Right cardiac atrium (tissue), 5 donors: Measurements from ENCODE around the gene SNCG. TPM values are rescaled to one million over a fixed set of nuclear protein-coding genes. Genes with fewer than 3 reads are reported as not detected.
A peak's percentile ranks its signal among the peaks of the same experiment; 100 is the strongest.
"Not testable (repeated sequence)": the region's sequence is repeated elsewhere in the genome, so short reads cannot be mapped to it uniquely, and the experiment has no call there.

Experiments used
- ATAC-seq, 2 donors: fragments of 200-7000 bp; cut with Tn5 transposase; one replicate each; pipeline versions ENCODE4 v1.8.0 to v1.9.1; 2020; ENCODE audit warnings: moderate library complexity in 2 of 2, mild to moderate bottlenecking in 1 of 2
- DNase-seq, 3 donors: peaks; one replicate each; pipeline ENCODE4 v3.0.0-alpha.2; 2020
- H3K27ac ChIP-seq: one replicate; pipeline ENCODE4 v1.5.1; 2013; ENCODE audit warnings: mild to moderate bottlenecking, low read length, control low read depth, moderate library complexity
- H3K27me3 ChIP-seq: one replicate; pipeline ENCODE4 v1.6.1; 2013; ENCODE audit not compliant: control insufficient read depth, insufficient read depth
- H3K4me1 ChIP-seq: one replicate; pipeline ENCODE4 v1.6.1; 2013; ENCODE audit warnings: low read length; ENCODE audit not compliant: control insufficient read depth, insufficient read depth
- H3K4me3 ChIP-seq: one replicate; pipeline ENCODE4 v1.5.1; 2013; ENCODE audit warnings: low read length, control low read depth
- H3K9me3 ChIP-seq: one replicate; pipeline ENCODE4 v1.6.1; 2013; ENCODE audit warnings: low read length; ENCODE audit not compliant: control insufficient read depth
- WGBS: extraction: QIAGEN DNeasy Blood & Tissue Kit; methylation state at CpG from one replicate; pipeline ENCODE4 v1.1.7; 2013; 5-methylcytosine and 5-hydroxymethylcytosine counted together
- intact Hi-C, 4 donors: fragments of 100-400 bp; cut with DNase I; formaldehyde crosslinking; loops; one replicate each; pipeline versions ENCODE4 v1.11.0 to v1.14.0; 2022 to 2023
- polyA plus RNA-seq: library from polyadenylated mRNA; stranded (reverse); fragments of 200-250 nt; gene quantifications from one replicate; pipeline ENCODE4 v1.2.3, GENCODE V29; 2013
- total RNA-seq, 4 donors: library from RNA; stranded (reverse); fragmentation: NEBNext Ultra II Directional; extraction: Animal tissue kit (Norgen Biotek cat#: 25700); gene quantifications; one replicate each; pipeline ENCODE4 v1.2.1, GENCODE V29; 2021
- donor health status: healthy with polysubstance abuse.
- donor health status: DM: no; HTN: yes; CAD: no.
- donor health status: DM: no; HTN: no; CAD: no.
- donor health status: DM: no; HTN: yes; CAD: no; lungs with severe emphysema.
- donor health status: DM: yes; HTN: yes; CAD: no.

The SNCG gene
- total and polyA plus RNA-seq, 5 donors = 10.8 to 30.2 (median 16.2) TPM

DNA sequence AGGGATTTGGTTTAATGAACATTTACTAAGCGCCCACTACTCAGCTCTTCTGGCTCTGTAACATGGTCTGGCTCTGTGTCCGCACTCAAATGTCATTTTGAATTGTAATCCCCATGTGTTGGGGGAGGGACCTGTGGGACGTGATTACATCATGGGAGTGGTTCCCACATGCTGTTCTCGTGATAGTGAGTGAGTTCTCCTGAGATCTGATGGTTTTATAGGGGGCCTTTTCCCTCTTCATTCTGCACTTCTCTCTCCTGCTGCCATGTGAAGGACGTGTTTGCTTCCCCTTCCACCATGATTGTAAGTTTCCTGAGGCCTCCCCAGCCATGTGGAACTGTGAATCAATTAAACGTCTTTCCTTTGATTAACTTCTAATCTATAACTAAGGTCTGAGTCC is 22.6 kb downstream of the SNCG start:
- H3K4me3 ChIP-seq, intact Hi-C loops, H3K9me3 ChIP-seq, H3K27me3 ChIP-seq, H3K4me1 ChIP-seq, H3K27ac ChIP-seq: not testable (repeated sequence)
- WGBS = 62% methylated on average over 6 of the region's 6 CpGs
- DNase-seq (peak in 1 of 3 donors; percentile 25), ATAC-seq (peak; percentile 29 to 55)

DNA sequence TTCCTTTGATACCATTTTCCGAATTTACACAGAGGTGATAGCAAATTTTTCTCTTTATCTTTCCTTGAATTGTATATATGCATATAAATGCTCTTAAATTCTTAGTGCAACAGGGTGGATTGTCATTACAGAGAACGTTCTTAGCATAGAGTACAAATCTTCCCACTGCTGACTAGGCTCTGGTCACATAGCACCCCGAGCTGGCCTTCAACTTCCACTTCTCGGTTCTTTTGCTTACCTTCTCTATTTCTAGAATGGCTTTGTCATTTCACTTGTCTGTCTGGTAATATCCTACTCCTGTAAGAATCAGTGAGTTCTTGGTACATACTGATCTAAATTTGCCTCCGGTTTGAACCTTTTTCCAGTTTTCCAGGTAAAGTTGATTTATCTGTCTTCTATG is 23.3 kb downstream of the SNCG start:
- DNase-seq (no peak), ATAC-seq (no peak)
- Histone ChIP-seq H3K27ac (no peak overlapping the region), H3K4me1 (peaks cover 4% of the 10 kb centered on the region), H3K27me3 (no peaks in the 10 kb centered on the region), H3K9me3 (no peaks in the 10 kb centered on the region), H3K4me3 (no peak overlapping the region)
- intact Hi-C loops = no loop called here
- 93% methylated on average over 5 of the region's 5 CpGs for WGBS

DNA sequence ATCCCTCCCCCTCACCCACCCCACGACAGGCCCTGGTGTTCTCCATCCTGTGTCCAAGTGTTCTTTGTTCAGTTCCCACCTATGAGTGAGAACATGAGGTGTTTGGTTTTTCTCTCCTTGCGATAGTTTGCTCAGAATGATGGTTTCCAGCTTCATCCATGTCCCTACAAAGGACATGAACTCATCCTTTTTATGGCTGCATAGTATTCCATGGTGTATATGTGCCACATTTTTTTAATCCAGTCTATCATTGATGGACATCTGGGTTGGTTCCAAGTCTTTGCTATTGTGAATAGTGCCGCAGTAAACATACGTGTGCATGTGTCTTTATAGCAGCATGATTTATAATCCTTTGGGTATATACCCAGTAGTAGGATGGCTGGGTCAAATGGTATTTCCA is 26.1 kb downstream of the SNCG start:
- ATAC-seq, H3K27ac ChIP-seq, intact Hi-C loops, H3K9me3 ChIP-seq, DNase-seq, H3K4me1 ChIP-seq, H3K4me3 ChIP-seq, H3K27me3 ChIP-seq: not testable (repeated sequence)
- 95% methylated on average over 4 of the region's 4 CpGs for WGBS

DNA sequence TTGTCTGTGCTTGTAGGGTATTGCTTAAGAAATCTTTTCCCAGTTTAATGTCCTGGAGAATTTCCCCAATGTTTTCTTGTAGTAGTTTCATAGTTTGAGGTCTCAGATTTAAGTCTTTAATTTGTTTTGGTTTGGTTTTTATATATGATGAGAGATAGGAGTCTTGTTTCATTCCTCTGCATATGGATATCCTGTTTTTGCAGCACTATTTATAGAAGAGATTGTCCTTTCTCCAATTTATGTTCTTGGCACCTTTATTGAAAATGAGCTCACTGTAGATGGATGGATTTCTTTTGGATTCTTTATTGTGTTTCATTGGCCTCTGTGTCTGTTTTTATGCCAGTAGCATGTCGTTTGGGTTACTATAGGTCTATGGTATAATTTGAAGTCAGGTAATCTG is 30.1 kb downstream of the SNCG start:
- intact Hi-C loops = no loop called here
- Histone ChIP-seq H3K27me3 (no peaks in the 10 kb centered on the region), H3K4me3 (no peak overlapping the region), H3K9me3 (no peaks in the 10 kb centered on the region), H3K4me1 (no peaks in the 10 kb centered on the region), H3K27ac (no peak overlapping the region)
- WGBS = 42% methylated on average over 1 of the region's 1 CpG
- DNase-seq (no peak), ATAC-seq (no peak)

DNA sequence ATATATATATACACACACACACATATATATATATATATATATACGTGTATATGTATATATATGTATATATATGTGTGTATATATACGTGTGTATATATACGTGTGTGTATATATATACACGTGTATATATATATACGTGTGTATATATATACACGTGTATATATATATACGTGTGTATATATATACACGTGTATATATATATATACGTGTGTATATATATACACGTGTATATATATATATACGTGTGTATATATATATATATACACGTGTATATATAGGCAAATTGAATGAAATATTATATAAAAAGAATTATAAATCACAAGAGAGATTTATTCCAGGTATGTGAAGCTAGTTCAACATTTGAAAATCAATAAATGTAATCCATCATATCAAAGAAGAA is 33.0 kb downstream of the SNCG start:
- H3K4me1 ChIP-seq, H3K27me3 ChIP-seq, H3K27ac ChIP-seq, DNase-seq, H3K9me3 ChIP-seq, H3K4me3 ChIP-seq, ATAC-seq, intact Hi-C loops: not testable (repeated sequence)
- WGBS = 88% methylated on average over 12 of the region's 12 CpGs

DNA sequence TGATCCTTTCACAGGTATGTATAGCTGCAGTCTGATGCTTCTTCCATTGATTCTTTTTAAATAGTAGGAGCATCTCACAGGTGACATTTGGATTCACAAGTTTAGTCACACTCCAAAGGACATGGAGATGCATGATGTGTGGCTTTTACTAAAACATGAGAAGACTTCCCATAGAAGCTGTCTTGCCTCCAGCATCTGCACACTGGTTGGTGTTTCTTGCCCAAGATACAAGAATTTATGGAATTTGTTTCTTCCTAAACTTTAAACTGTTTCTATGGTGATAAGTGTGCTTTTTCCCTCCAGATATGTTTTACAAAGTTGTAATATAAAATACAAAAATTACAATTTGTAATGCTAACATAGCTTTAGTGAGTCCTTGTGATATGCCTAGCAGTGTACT is 34.1 kb downstream of the SNCG start:
- no peak overlapping the region for H3K27ac ChIP-seq
- no peaks in the 10 kb centered on the region for H3K27me3 ChIP-seq
- intact Hi-C loops = no loop called here
- H3K4me3 ChIP-seq = no peak overlapping the region
- no peak for DNase-seq
- H3K4me1 ChIP-seq = no peaks in the 10 kb centered on the region
- no peak for ATAC-seq
- no peaks in the 10 kb centered on the region for H3K9me3 ChIP-seq

DNA sequence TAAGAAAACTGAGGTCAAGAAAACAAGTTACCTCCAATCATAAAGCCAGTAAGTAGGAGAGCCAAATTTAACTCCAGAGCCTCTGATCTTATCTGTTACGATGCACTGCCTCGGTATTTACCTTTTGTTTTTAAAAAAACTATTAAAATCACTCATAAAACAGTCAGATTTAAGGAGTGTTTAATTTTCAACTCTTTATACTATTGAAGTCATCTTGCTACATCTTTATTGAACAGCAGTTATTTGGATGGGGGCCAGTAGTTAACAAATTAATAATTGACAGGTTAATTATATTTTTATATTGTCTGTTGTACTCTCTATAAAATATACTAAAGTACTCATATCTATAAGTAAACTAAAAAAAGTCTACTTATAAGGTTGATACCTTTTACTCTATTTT is 34.5 kb downstream of the SNCG start:
- no peak for DNase-seq
- WGBS = 81% methylated on average over 2 of the region's 2 CpGs
- no peaks in the 10 kb centered on the region for H3K27me3 ChIP-seq
- no peak for ATAC-seq
- H3K27ac ChIP-seq = no peak overlapping the region
- no peaks in the 10 kb centered on the region for H3K9me3 ChIP-seq
- intact Hi-C loops = no loop called here
- H3K4me1 ChIP-seq = no peaks in the 10 kb centered on the region
- no peak overlapping the region for H3K4me3 ChIP-seq

DNA sequence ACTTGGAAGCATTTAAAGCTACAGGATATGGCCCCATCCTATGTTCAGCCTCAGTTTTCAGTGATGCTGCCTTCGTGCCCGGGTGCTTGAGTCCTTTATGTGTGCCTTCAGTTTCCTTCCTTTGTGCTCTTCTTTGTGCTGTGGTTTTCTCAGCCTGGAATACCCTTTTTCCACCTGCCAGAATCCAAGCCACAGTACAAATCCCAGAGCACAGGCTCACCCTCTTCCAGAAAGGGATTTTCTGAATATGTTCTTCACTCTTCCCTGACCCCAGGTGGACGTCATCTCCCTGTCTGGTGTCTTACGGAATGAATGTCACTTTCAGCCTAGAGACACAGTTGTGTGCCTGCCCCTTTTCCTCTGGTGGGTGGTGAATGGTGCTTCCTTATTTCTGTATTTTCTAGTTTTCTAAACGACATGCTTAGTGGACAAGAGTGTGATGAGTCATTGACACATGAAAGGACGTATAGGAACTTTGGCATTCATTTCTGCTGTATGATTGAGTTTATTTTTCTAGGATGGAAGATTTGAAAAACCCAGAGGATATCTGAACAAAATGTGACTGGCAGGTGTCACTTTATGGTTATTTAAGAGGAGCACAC is 41.5 kb downstream of the SNCG start:
- H3K27ac ChIP-seq, DNase-seq, H3K27me3 ChIP-seq, ATAC-seq, H3K9me3 ChIP-seq, H3K4me1 ChIP-seq, intact Hi-C loops, H3K4me3 ChIP-seq: not testable (repeated sequence)
- 70% methylated on average over 6 of the region's 6 CpGs for WGBS

DNA sequence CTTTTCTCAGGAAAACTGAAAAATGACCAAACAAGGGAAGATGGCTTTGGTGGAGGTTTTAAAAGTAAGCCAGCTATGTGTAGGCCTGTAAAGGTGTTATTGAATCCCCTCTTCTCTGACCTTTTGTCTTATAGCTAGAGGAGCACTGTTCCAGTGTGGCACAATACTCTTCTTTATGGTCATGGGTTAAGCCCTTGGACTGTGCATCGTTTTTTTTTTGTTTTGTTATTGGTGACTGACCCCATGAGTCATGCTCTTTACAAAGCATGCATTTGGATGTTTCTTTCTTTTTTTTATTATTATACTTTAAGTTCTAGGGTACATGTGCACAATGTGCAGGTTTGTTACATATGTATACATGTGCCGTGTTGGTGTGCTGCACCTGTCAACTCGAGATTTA is 42.1 kb downstream of the SNCG start:
- Histone ChIP-seq H3K4me1 (no peaks in the 10 kb centered on the region), H3K9me3 (no peaks in the 10 kb centered on the region), H3K4me3 (no peak overlapping the region), H3K27me3 (no peaks in the 10 kb centered on the region), H3K27ac (no peak overlapping the region)
- intact Hi-C loops = no loop called here
- WGBS = 72% methylated on average over 3 of the region's 3 CpGs
- ATAC-seq = no peak
- DNase-seq = no peak

DNA sequence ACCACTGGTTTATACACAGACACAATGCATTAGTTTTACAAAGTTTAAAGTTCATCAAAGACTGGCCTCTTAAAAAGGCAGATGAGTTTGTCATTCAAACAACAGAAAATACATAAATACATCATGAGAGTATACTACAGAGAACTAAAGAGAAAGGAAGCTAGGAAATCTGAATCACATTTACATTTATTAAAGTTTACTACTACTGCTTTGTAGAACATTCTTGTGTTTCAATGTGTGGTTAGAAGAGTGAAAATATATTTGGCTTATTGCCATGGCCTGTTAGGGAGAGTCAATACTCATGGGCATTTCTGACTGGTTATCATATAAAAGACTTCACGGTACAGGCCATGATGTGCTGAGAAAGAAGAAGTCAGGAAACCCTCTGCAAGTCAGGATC is 48.7 kb downstream of the SNCG start:
- H3K9me3 ChIP-seq, intact Hi-C loops, ATAC-seq, H3K27me3 ChIP-seq, DNase-seq, H3K4me1 ChIP-seq, H3K4me3 ChIP-seq, H3K27ac ChIP-seq: not testable (repeated sequence)
- WGBS = 58% methylated on average over 1 of the region's 1 CpG

DNA sequence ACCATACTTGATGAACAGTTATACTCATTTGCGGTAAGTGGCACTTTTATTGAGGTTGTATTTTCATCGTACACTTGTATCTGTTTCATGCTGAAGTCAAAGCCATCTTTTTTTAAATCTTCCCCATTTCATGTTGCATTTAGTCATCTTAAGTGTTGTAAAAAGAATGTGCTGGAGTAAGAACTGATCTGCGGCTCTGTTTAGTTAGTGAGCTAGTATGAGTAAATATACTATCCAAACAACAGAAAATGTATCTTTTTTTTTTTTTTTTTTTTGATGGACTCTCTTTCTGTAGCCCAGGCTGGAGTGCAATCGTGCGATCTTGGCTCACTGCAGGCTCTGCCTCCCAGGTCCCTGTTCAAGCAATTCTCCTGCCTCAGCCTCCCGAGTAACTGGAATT is 49.3 kb downstream of the SNCG start:
- DNase-seq, ATAC-seq, H3K9me3 ChIP-seq, H3K27me3 ChIP-seq, H3K4me3 ChIP-seq, H3K4me1 ChIP-seq, intact Hi-C loops, H3K27ac ChIP-seq: not testable (repeated sequence)
- WGBS = 92% methylated on average over 6 of the region's 6 CpGs

DNA sequence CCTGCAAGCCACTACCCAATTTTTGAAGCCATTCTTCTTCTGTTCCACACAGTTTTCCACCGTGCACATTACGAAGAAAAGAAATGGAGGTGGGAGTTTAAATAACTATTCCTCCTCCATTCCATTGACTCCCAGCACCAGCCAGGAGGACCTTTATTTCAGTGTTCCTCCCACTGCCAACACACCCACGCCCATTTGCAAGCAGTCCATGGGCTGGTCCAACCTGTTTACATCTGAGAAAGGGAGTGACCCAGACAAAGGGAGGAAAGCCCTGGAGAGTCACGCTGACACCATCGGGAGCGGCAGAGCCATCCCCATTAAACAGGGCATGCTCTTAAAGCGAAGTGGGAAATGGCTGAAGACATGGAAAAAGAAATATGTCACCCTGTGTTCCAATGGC is 49.9 kb downstream of the SNCG start:
- H3K27ac ChIP-seq, H3K9me3 ChIP-seq, H3K4me1 ChIP-seq, H3K4me3 ChIP-seq, DNase-seq, H3K27me3 ChIP-seq, intact Hi-C loops, ATAC-seq: not testable (repeated sequence)
- 96% methylated on average over 7 of the region's 7 CpGs for WGBS
